ENCODE data around the gene SMPDL3B. TPM values are rescaled to one million over a fixed set of nuclear protein-coding genes. Genes with fewer than 3 reads are reported as not detected.

SMPDL3B gene
- total RNA-seq, 1 experiment from 2014 or later, result 51.3 TPM

- no peak overlapping the region for H4K5ac ChIP-seq (ENCODE audit: insufficient read length, low read depth, low read length)
- no peak overlapping the region for H2AK5ac ChIP-seq (ENCODE audit: insufficient read length, low read length)
- no peak overlapping the region for H3K27ac Mint-ChIP-seq
- H3K9me3 Mint-ChIP-seq, result no peaks in the 10 kb centered on the region
- H2BK5ac ChIP-seq (ENCODE audit: insufficient read length, low read length), result no peak overlapping the region
- no peak overlapping the region for H2BK120ac ChIP-seq (ENCODE audit: low read depth, low read length, poor library complexity, severe bottlenecking)
- no peaks in the 10 kb centered on the region for H3K79me2 ChIP-seq (ENCODE audit: insufficient read depth, low read length)
- H3K36me3 Mint-ChIP-seq (ENCODE audit: insufficient read depth in 1 of 3, low read depth in 3 of 3), result peaks cover 35 to 90% (median 77%) of the 10 kb centered on the region in 3 experiments; a peak in 6 of 7 replicates
- H3K27ac ChIP-seq (ENCODE audit: insufficient read length, low read depth, low read length), result no peak overlapping the region
- no peak overlapping the region for H3K4ac ChIP-seq (ENCODE audit: low read depth, low read length)
- H3K27me3 ChIP-seq (ENCODE audit: insufficient read depth, low read length), result no peaks in the 10 kb centered on the region
- H3K4me3 Mint-ChIP-seq, result no peak overlapping the region
- WGBS (ENCODE audit: extremely low coverage, insufficient read length, low lambda C conversion rate), result no CpG with 5 or more reads among the region's 2 CpGs
- no peak overlapping the region for H2BK15ac ChIP-seq (ENCODE audit: low read depth, low read length)
- no peaks in the 10 kb centered on the region for H3K4me1 Mint-ChIP-seq
- no peak overlapping the region for H3K56ac ChIP-seq (ENCODE audit: insufficient read length, low read depth, low read length)
- no peak overlapping the region for H3K23ac ChIP-seq (ENCODE audit: insufficient read length, low read depth, low read length)
- no peak overlapping the region for H3K9ac ChIP-seq (ENCODE audit: extremely low read depth, insufficient read length, low read length)
- no peak overlapping the region for H3K18ac ChIP-seq (ENCODE audit: insufficient read length, low read depth, low read length)
- no peak overlapping the region for H3T11ph ChIP-seq (ENCODE audit: low read length)
- DNase-seq, result no peak
- H3K4me2 ChIP-seq (ENCODE audit: insufficient read depth, insufficient read length, low read length), result no peak overlapping the region
- no peaks in the 10 kb centered on the region for H3K79me1 ChIP-seq (ENCODE audit: insufficient read depth, low read depth, low read length, poor library complexity, severe bottlenecking)
- H3K14ac ChIP-seq (ENCODE audit: insufficient read depth, low read length), result no peak overlapping the region
- H3K23me2 ChIP-seq (ENCODE audit: insufficient read length, low read depth, low read length, poor library complexity, severe bottlenecking), result no peaks in the 10 kb centered on the region
- no peaks in the 10 kb centered on the region for H3K9me3 ChIP-seq (ENCODE audit: control insufficient read depth, low read depth, low read length)
- H4K8ac ChIP-seq (replicated peaks; ENCODE audit: insufficient read length, low read depth, low read length), result no peak overlapping the region
- TF ChIP-seq CTCF (conservative IDR thresholded peaks at IDR 0.05), result no peak
- no peaks in the 10 kb centered on the region for H3K4me1 ChIP-seq (ENCODE audit: insufficient read depth, low read length)
- no peak overlapping the region for H2BK12ac ChIP-seq (ENCODE audit: insufficient read length, low read depth, low read length)
- H4K20me1 ChIP-seq (ENCODE audit: control insufficient read depth, insufficient read depth, insufficient read length), result no peaks in the 10 kb centered on the region
- no peak overlapping the region for H2BK20ac ChIP-seq (ENCODE audit: low read depth, low read length, poor library complexity, severe bottlenecking)
- no peak overlapping the region for H4K91ac ChIP-seq (ENCODE audit: insufficient read length, low read depth, low read length)
- no peak overlapping the region for H2AFZ ChIP-seq (ENCODE audit: low read length)
- no peaks in the 10 kb centered on the region for H3K27me3 Mint-ChIP-seq (ENCODE audit: low read depth)
These were observed 28.0 kb upstream of the SMPDL3B start for GRCh38 chr1:27906759-27907158.
